HG03469 (cell line): ENCODE results near the gene INTS7.
A peak's percentile ranks its signal among the peaks of the same experiment; 100 is the strongest.
"Not testable (repeated sequence)": the region's sequence is repeated elsewhere in the genome, so short reads cannot be mapped to it uniquely, and the experiment has no call there.

ENCODE experiments used
- ATAC-seq: cut with Tn5 transposase; IDR thresholded peaks from one replicate; pipeline ENCODE4 v1.9.1; 2021; ENCODE audit warnings: mild to moderate bottlenecking, moderate library complexity, moderate number of reproducible peaks; ENCODE audit not compliant: unreplicated experiment

INTS7 gene

GRCh38 chr1:211939876-211940468, 95.4 kb downstream of the INTS7 start:
- peak; percentile 70 for ATAC-seq

DNA sequence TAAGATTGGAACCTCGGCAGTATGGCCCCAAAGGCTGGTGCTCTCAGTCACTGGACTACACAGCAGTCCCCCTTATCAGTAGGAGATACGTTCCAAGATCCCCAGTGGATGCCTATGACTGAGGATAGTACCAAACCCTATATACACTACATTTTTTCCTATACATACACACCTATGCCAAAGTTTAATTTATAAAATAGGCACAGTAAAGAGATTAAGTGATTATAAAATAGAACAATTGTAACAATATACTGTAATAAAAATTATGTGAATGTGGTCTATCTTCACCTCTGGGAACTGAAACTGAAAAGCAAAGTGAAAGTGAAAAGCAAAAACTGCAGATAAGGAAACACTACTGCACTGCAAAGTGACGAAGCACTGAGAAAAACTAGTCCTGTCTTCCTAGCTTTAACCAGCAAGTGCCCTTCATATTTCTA, 96.8 kb downstream of the INTS7 start:
- ATAC-seq = no peak

DNA sequence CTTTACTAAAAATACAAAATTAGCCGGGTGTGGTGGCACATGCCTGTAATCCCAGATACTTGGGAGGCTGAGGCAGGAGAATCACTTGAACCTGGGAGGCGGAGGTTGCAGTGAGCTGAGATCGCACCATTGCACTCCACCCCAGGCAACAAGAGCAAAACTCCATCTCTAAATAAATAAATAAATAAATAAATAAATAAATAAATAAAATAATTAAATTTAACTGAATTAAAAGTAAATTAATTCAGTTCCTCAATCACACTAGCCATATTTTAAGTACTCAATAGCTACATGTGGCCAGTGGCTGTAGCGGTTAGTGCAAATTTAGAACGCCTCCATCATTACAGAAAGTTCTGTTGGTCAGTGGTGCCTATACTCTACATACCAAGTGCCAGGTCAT, 97.9 kb downstream of the INTS7 start:
- not testable (repeated sequence) for ATAC-seq

GRCh38 chr1:211935448-211935970, 99.8 kb downstream of the INTS7 start:
- peak; percentile 69 for ATAC-seq

GRCh38 chr1:211933946-211934714, 101.2 kb downstream of the INTS7 start:
- no peak for ATAC-seq

- ATAC-seq = no peak
Measured at GRCh38 chr1:211932933-211933254, 102.5 kb downstream of the INTS7 start.

DNA sequence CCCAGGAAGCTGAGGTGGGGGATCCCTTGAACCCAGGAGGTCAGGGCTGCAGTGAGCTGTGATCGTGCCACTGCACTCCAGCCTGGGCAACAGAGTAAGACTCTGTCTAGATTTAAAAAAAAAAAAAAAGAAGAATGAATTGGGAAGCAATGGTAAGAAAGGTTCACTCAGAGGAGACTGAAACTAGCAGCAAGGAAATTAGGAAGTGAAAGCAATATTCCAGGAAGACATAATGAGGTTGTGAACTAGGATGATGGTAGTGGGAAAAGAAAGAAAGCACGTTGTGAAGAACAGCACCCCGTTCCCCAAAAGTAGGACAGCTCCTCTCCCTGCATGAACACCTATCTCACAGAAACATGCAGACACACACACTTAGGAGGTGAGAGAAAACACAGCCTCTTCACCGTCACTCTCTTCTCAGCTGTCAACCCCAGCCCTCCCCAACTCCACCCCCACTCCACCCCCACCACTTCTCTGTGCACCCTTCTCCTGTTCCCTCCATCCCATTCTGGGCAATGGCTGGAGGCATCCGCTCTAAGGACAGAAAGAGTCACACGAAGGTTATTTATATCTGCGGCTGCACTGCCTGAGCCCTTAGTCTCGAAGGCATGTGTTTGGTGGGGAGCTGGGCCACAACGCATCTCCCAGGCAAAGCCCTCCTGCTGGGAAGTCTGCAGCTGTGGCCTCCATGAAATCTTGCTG, 103.0 kb downstream of the INTS7 start:
- no peak for ATAC-seq

- ATAC-seq = no peak
Measured at GRCh38 chr1:211929683-211930082, 105.7 kb downstream of the INTS7 start.

GRCh38 chr1:211928993-211929637, 106.2 kb downstream of the INTS7 start:
- no peak for ATAC-seq

DNA sequence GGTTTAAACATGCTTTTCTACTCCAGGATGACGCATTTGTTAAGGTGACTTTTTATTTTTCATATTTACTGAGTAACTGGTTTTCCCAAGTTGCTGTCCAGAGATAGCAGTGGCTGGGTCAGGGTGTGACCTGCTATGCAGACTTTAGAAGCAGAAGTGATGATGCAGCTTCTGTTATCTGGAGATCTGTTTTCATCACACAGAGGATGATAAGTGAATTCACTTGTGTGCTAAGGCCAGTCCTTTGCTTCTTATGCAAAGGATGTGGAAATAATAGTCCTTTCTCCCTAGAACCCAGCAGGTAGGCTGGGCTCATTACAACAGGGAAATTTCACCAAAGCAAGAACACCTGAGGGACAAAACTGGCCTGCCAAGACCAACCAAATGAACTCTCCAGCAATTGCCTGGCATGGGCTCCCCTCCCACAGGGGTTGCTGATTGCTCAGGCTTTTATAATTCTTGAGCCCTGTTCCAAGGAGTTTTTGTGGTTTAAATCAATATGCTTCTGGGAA, 107.0 kb downstream of the INTS7 start:
- ATAC-seq = no peak

- no peak for ATAC-seq
Measured at GRCh38 chr1:211925016-211925415, 110.3 kb downstream of the INTS7 start.

DNA sequence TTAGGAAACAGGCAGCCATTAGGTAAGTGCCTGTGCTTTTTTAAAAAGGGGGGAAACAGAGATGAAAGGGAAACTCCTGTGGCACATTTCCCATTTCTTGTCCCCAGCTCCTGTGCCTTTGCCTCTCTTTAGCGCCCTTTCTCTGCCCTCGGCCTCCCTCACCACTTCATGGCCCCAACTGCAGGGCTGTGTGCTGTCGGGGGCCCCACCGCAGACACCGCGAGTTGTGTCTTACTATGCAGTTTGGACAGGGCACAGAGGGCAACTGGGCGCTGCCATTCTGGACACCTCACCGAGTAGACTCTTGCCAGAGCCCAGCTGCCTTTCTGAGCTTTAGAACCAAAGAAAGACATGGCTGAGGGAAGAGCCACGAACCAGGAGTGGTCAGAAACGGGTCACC, 111.1 kb downstream of the INTS7 start:
- no peak for ATAC-seq

GRCh38 chr1:211923095-211923494, 112.3 kb downstream of the INTS7 start:
- no peak for ATAC-seq

DNA sequence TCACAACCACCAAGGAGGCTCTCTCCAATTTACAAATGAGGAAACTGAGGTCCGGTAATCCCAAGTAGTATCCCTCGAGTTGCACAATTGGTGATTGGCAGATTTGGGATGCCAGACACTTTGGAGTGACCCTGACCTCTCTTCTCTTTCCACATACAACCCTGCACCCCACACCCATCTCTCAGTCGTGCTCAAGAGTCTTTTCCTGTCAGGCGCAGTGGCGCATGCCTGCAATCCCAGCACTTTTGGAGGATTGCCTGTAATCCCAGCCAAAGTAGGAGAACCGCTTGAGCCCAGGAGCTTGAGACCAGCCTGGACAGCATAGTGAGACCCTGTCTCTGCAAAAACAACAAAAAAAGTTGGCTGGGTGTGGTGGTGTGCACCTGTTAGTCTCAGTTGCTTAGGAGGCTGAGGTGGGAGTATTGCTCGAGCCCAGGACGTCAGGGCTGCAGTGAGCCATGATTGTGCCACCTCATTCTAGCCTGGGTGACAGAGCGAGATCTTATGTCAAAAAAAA, 113.7 kb downstream of the INTS7 start:
- ATAC-seq = no peak

DNA sequence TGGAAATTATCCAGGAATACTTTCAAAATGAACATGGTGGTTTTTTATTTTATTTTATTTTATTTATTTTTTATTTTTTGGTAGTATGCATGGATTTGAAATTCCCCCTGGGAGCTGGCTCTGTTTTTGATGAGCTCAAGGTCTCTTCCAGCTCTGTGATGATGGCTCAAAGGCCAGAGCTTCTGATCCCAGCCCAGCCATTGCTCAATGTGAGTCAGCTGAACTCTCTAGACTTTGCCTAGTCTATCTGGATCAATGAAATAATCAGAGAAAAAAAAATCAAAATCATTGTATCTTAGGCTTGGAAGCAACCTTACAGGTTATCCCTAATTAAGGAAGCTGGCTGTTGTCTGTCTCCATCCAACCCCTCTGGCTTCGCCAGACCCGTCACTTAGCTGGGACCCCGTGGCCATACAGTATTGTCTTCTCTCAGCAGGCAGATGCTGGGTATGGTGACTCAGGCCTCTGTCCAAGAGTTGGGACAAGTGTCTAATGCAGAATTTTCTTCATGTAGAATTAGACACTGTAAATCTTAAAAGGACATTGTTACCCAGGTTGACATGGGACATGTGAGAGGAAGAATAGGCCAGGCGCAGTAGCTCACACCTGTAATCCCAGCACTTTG, 114.6 kb downstream of the INTS7 start:
- no peak for ATAC-seq

DNA sequence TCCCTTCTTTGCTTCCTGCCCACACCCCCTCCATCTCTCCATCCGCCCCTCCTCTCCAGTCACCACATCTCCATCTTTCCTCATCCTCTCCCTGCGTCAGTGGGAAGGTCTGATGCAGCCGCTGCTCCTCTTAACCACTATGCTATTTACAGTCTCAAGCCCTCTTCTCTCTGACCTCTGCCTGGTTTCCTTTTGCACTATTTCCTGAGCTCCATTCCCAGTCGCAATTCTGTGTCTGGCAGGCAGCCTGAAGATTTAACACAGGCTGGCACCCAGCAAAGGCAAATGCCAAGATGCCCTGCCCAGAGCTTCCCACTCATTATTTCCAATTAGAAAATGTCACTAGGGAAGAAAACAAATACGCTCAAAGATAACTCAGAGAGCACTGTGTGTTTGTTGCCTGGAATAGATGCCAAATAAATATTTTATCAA, 115.2 kb downstream of the INTS7 start:
- ATAC-seq = no peak

GRCh38 chr1:211918843-211919414, 116.4 kb downstream of the INTS7 start:
- no peak for ATAC-seq

- not testable (repeated sequence) for ATAC-seq
Measured at GRCh38 chr1:211916458-211916857, 118.9 kb downstream of the INTS7 start.

DNA sequence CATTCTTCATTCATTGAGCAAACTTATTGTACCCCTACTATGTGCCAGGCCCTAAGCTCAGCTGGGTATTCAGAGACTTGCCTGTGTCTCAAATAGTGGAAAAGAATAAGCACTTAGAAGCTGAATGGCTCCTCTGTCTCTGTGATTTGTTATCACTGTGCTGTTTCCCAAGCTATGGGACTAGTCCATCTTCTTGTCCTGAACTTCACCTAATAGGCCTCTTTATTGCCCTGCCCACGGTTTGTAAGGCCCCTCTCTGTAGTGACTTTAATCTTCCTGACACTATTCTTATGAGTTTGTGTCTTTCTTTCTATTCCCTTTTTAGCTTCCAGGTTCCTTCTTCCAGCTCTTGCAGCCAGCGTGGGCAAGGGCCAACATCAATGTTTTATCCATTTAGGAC, 119.4 kb downstream of the INTS7 start:
- ATAC-seq = no peak

DNA sequence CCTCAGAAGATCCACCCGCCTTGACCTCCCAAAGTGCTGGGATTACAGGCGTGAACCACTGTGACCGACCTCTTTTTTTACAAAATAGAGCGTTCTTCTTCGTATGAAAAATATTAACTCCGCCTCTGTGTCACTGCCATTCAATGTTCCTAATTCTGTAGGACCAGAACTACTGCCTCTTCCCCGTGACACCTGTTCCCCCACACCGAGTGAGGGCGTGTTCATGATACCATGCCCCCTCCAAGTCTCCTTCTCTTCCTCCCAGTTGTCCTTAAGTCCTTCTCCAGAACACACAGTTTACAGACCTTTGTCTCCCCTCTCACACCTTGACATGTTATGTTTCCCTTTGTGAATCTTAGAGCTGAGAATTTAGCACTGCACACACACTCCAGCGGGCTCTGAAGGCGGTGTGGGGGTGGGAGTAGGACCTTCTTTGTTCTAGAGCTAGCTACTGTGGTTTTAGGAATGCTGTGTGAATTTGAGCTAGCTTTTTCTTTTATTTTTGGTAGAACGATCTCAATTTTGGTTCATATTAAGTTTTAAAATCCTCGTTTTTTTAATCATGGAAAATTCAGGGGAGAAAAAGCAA, 122.4 kb downstream of the INTS7 start:
- no peak for ATAC-seq
